ENCODE results near the gene CSNK1D.

CSNK1D gene

GRCh38 chr17:82234211-82235055, 39.1 kb downstream of the CSNK1D start:
- H3K9ac ChIP-seq (ENCODE audit: low read depth, low read length): no peak overlapping the region
- H3K36me3 ChIP-seq (ENCODE audit: insufficient read depth, low read length): peaks cover 16% of the 10 kb centered on the region
- H2AFZ ChIP-seq (ENCODE audit: low read depth, low read length): no peak overlapping the region
- DNase-seq: no peak
- peaks cover 6% of the 10 kb centered on the region; the same call in 1 of the 2 replicates for H4K20me1 ChIP-seq (ENCODE audit: insufficient read depth, low read length)
- H3K27ac ChIP-seq (ENCODE audit: low read length): no peak overlapping the region
- ATAC-seq (ENCODE audit: insufficient read depth, low read depth): no peak
- TF ChIP-seq CTCF (IDR thresholded peaks at IDR 0.05; ENCODE audit: borderline replicate concordance, extremely low read depth, low read length, poor library complexity, severe bottlenecking) (no peak), EZH2 (IDR thresholded peaks at IDR 0.05; ENCODE audit: borderline replicate concordance, low read depth, low read length, severe bottlenecking) (no peak)
- H3K9me3 ChIP-seq (ENCODE audit: insufficient read depth, low read length, severe bottlenecking): no peaks in the 10 kb centered on the region
- H3K79me2 ChIP-seq (ENCODE audit: insufficient read depth, low read length): no peaks in the 10 kb centered on the region
- H3K4me1 ChIP-seq (ENCODE audit: insufficient read depth, low read length): peaks cover 11% of the 10 kb centered on the region
- H3K4me2 ChIP-seq (ENCODE audit: insufficient read depth, low read length): no peak overlapping the region
- H3K27me3 ChIP-seq (ENCODE audit: insufficient read depth, low read length, poor library complexity): no peaks in the 10 kb centered on the region
- no peak overlapping the region for H3K4me3 ChIP-seq (ENCODE audit: low read depth in 1 of 2, low read length in 2 of 2)

- Histone ChIP-seq H3K9ac (ENCODE audit: low read depth, low read length) (no peak overlapping the region), H3K79me2 (ENCODE audit: insufficient read depth, low read length) (peaks cover 3% of the 10 kb centered on the region; the same call in 1 of the 2 replicates), H3K27me3 (ENCODE audit: insufficient read depth, low read length, poor library complexity) (peaks cover 3% of the 10 kb centered on the region), H2AFZ (ENCODE audit: low read depth, low read length) (no peak overlapping the region), H3K4me1 (ENCODE audit: insufficient read depth, low read length) (peaks cover 22% of the 10 kb centered on the region), H3K9me3 (ENCODE audit: insufficient read depth, low read length, severe bottlenecking) (no peaks in the 10 kb centered on the region), H3K36me3 (ENCODE audit: insufficient read depth, low read length) (peaks cover 8% of the 10 kb centered on the region; the same call in 1 of the 2 replicates), H3K4me2 (ENCODE audit: insufficient read depth, low read length) (no peak overlapping the region), H3K4me3 (ENCODE audit: low read depth in 1 of 2, low read length in 2 of 2) (no peak overlapping the region), H4K20me1 (ENCODE audit: insufficient read depth, low read length) (peaks cover 5% of the 10 kb centered on the region; the same call in 1 of the 2 replicates), H3K27ac (ENCODE audit: low read length) (no peak overlapping the region)
- DNase-seq (no peak), ATAC-seq (ENCODE audit: insufficient read depth, low read depth) (no peak)
- TF ChIP-seq CTCF (IDR thresholded peaks at IDR 0.05; ENCODE audit: borderline replicate concordance, extremely low read depth, low read length, poor library complexity, severe bottlenecking): no peak
- TF ChIP-seq EZH2 (IDR thresholded peaks at IDR 0.05; ENCODE audit: borderline replicate concordance, low read depth, low read length, severe bottlenecking): no peak
These were observed 40.4 kb downstream of the CSNK1D start for GRCh38 chr17:82232876-82233785.

- H4K20me1 ChIP-seq (ENCODE audit: insufficient read depth, low read length): peaks cover 5% of the 10 kb centered on the region; the same call in 1 of the 2 replicates
- H3K27me3 ChIP-seq (ENCODE audit: insufficient read depth, low read length, poor library complexity): peaks cover 3% of the 10 kb centered on the region
- peaks cover 8% of the 10 kb centered on the region; the same call in 1 of the 2 replicates for H3K36me3 ChIP-seq (ENCODE audit: insufficient read depth, low read length)
- no peak overlapping the region for H3K9ac ChIP-seq (ENCODE audit: low read depth, low read length)
- H3K79me2 ChIP-seq (ENCODE audit: insufficient read depth, low read length): peaks cover 3% of the 10 kb centered on the region; the same call in 1 of the 2 replicates
- DNase-seq (no peak), ATAC-seq (ENCODE audit: insufficient read depth, low read depth) (no peak)
- H3K9me3 ChIP-seq (ENCODE audit: insufficient read depth, low read length, severe bottlenecking): no peaks in the 10 kb centered on the region
- H3K4me2 ChIP-seq (ENCODE audit: insufficient read depth, low read length): no peak overlapping the region
- TF ChIP-seq EZH2 (IDR thresholded peaks at IDR 0.05; ENCODE audit: borderline replicate concordance, low read depth, low read length, severe bottlenecking) (no peak), CTCF (IDR thresholded peaks at IDR 0.05; ENCODE audit: borderline replicate concordance, extremely low read depth, low read length, poor library complexity, severe bottlenecking) (no peak)
- H3K27ac ChIP-seq (ENCODE audit: low read length): no peak overlapping the region
- peaks cover 30% of the 10 kb centered on the region for H3K4me1 ChIP-seq (ENCODE audit: insufficient read depth, low read length)
- H2AFZ ChIP-seq (ENCODE audit: low read depth, low read length): no peak overlapping the region
- H3K4me3 ChIP-seq (ENCODE audit: low read depth in 1 of 2, low read length in 2 of 2): no peak overlapping the region
These were observed 41.1 kb downstream of the CSNK1D start for GRCh38 chr17:82232322-82232820.
